PC-3 (cell line): ENCODE results near the gene ZNHIT6.

Source experiments
- EZH2 ChIP-seq: fragments of 300-600 bp; sonication (generic); IDR thresholded peaks from one replicate; pipeline ENCODE4 v1.6.1; 2017; ENCODE audit warnings: antibody characterized with exemption, mild to moderate bottlenecking, low read length; ENCODE audit not compliant: unreplicated experiment
- EZH2phosphoT487 ChIP-seq: fragments of 300-600 bp; sonication (generic); IDR thresholded peaks from 2 replicates; pipeline ENCODE4 v1.6.1; 2018; ENCODE audit warnings: mild to moderate bottlenecking, antibody characterized with exemption, low read length, borderline replicate concordance

DNA sequence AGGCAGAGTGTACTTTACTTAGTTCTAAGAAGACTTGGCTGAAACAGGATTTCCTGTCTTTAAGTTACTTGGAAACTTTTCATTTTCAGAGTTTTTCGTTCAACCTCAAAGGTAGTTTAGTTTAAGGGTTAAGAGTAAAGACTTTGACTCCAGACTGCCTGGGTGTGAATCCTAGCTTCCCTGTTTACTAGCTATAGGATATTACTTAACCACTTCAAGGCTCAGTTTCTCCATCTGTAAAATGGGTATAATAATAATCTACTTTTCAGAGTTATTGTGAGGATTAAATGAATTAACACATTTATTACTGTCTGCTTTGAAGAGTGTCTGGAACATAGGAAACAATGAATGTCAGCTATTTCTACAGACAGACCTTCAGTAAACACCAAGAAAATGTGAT, 30.0 kb downstream of the ZNHIT6 start:
- TF ChIP-seq EZH2 (no peak), EZH2phosphoT487 (no peak)
